ENCODE data around the gene NTF3. TPM values are rescaled to one million over a fixed set of nuclear protein-coding genes. Genes with fewer than 3 reads are reported as not detected.

Gene NTF3
- total RNA-seq, 1 experiment from 2014 or later: not detected

GRCh38 chr12:5510251-5510805, 78.4 kb downstream of the NTF3 start:
- Histone ChIP-seq H2AFZ (ENCODE audit: low read depth, low read length, poor library complexity, severe bottlenecking) (no peak overlapping the region), H3K4me3 (replicated peaks in 1 of 2; ENCODE audit: low read depth in 1 of 2, low read length in 2 of 2) (no peak overlapping the region), H3K9me3 (ENCODE audit: control insufficient read depth in 1 of 2, insufficient read depth in 1 of 2, low read depth in 1 of 2, low read length in 2 of 2) (no peaks in the 10 kb centered on the region), H3K27ac (ENCODE audit: low read depth, low read length) (no peak overlapping the region), H3K27me3 (ENCODE audit: insufficient read depth, low read length) (no peaks in the 10 kb centered on the region; the same call in 1 of the 2 replicates), H4K20me1 (ENCODE audit: insufficient read depth) (no peaks in the 10 kb centered on the region), H3K4me2 (ENCODE audit: low read length) (no peak overlapping the region), H3K9me2 (ENCODE audit: insufficient read depth) (no peaks in the 10 kb centered on the region), H3K79me2 (ENCODE audit: insufficient read depth, low read length) (no peaks in the 10 kb centered on the region), H3K9ac (ENCODE audit: low read length) (no peak overlapping the region), H3K4me1 (ENCODE audit: control insufficient read depth in 1 of 2, insufficient read depth in 2 of 2, low read length in 2 of 2) (no peaks in the 10 kb centered on the region; a peak in 1 of 4 replicates), H3K36me3 (ENCODE audit: control insufficient read depth in 1 of 2, insufficient read depth in 2 of 2, low read length in 2 of 2) (no peaks in the 10 kb centered on the region)
- ChIA-PET POLR2A (no interaction called here), CTCF (no interaction called here), RAD21 (ENCODE audit: low non-redundant PET in 1 of 2, low total read pairs in 2 of 2, uncharacterized antibody in 2 of 2, unreplicated experiment in 2 of 2) (no interaction called here)
- no TSS peak for BruUV-seq (replicated peaks)
- DNase-seq (ENCODE audit: low read depth, low spot score): no peak
- no peak for ATAC-seq
- intact Hi-C loops (cut with micrococcal nuclease): loop anchor here (2.0 to 5.0 kb wide), 2 partner anchors 338 to 488 kb away; no protein-coding TSS in a partner anchor
- TF ChIP-seq POLR2A (IDR thresholded peaks at IDR 0.05; ENCODE audit: borderline replicate concordance, extremely low read depth, insufficient read depth, insufficient read length) (no peak), CEBPB (IDR thresholded peaks at IDR 0.05; ENCODE audit: low read depth) (no peak), EZH2phosphoT487 (IDR thresholded peaks at IDR 0.05; ENCODE audit: borderline replicate concordance) (no peak), ZNF274 (IDR thresholded peaks at IDR 0.05; ENCODE audit: low read depth, low read length) (no peak), CBX3 (IDR thresholded peaks at IDR 0.05; ENCODE audit: low read depth) (no peak), ZBTB33 (IDR thresholded peaks at IDR 0.05; ENCODE audit: extremely low read depth, insufficient replicate concordance, low read length) (no peak), JUND (IDR thresholded peaks at IDR 0.05) (no peak), MAX (IDR thresholded peaks at IDR 0.05) (no peak), TCF7L2 (IDR thresholded peaks at IDR 0.05; ENCODE audit: borderline replicate concordance, extremely low read depth, insufficient read depth, insufficient read length) (no peak), REST (IDR thresholded peaks at IDR 0.05; ENCODE audit: low read depth) (no peak), EZH2 (IDR thresholded peaks at IDR 0.05) (no peak), EGR1 (IDR thresholded peaks at IDR 0.05; ENCODE audit: low read depth) (no peak), POLR2AphosphoS5 (IDR thresholded peaks at IDR 0.05; ENCODE audit: low read depth, low read length) (no peak), ZFX (IDR thresholded peaks at IDR 0.05) (no peak)
